ENCODE data around the gene CNPY1. TPM values are rescaled to one million over a fixed set of nuclear protein-coding genes. Genes with fewer than 3 reads are reported as not detected.

Gene CNPY1
- total RNA-seq, 4 donors from 2014 or later: not detected

GRCh38 chr7:155558351-155558750 is 12.0 kb upstream of the CNPY1 start:
- Histone ChIP-seq H3K9me3 (no peaks in the 10 kb centered on the region), H3K4me1 (no peaks in the 10 kb centered on the region), H3K36me3 (no peaks in the 10 kb centered on the region), H3K27ac (no peak overlapping the region), H3K4me3 (no peak overlapping the region), H3K27me3 (peaks cover 32% of the 10 kb centered on the region)
- WGBS: 92% methylated on average over 8 of the region's 8 CpGs
- no peak for TF ChIP-seq EP300 (IDR thresholded peaks at IDR 0.05)
- no peak for DNase-seq (ENCODE audit: low spot score in 2 of 2)

GRCh38 chr7:155557778-155558177 is 11.4 kb upstream of the CNPY1 start:
- 88% methylated on average over 5 of the region's 10 CpGs for WGBS
- Histone ChIP-seq H3K9me3 (no peaks in the 10 kb centered on the region), H3K4me3 (no peak overlapping the region), H3K4me1 (no peaks in the 10 kb centered on the region), H3K36me3 (no peaks in the 10 kb centered on the region), H3K27me3 (peaks cover 32% of the 10 kb centered on the region), H3K27ac (no peak overlapping the region)
- TF ChIP-seq CTCF (IDR thresholded peaks at IDR 0.05) (no peak), POLR2A (IDR thresholded peaks at IDR 0.05) (no peak), EP300 (IDR thresholded peaks at IDR 0.05) (no peak), POLR2AphosphoS5 (IDR thresholded peaks at IDR 0.05) (no peak)
- no peak for DNase-seq (ENCODE audit: low spot score in 2 of 2)

GRCh38 chr7:155556763-155557162 is 10.4 kb upstream of the CNPY1 start:
- no peak overlapping the region for H3K4me3 ChIP-seq
- TF ChIP-seq CTCF (IDR thresholded peaks at IDR 0.05) (no peak), EP300 (IDR thresholded peaks at IDR 0.05) (no peak), POLR2A (IDR thresholded peaks at IDR 0.05) (no peak), POLR2AphosphoS5 (IDR thresholded peaks at IDR 0.05) (no peak)
- H3K27me3 ChIP-seq: peaks cover 32% of the 10 kb centered on the region
- WGBS: 63% methylated on average over 8 of the region's 9 CpGs
- no peak overlapping the region for H3K27ac ChIP-seq
- H3K9me3 ChIP-seq: no peaks in the 10 kb centered on the region
- DNase-seq (ENCODE audit: low spot score in 2 of 2): no peak
- no peaks in the 10 kb centered on the region for H3K4me1 ChIP-seq
- H3K36me3 ChIP-seq: no peaks in the 10 kb centered on the region

GRCh38 chr7:155555116-155555695 is 8.8 kb upstream of the CNPY1 start:
- H3K36me3 ChIP-seq: no peaks in the 10 kb centered on the region
- H3K9me3 ChIP-seq: no peaks in the 10 kb centered on the region
- H3K27me3 ChIP-seq: peaks cover 28% of the 10 kb centered on the region
- WGBS: 78% methylated on average over 22 of the region's 33 CpGs
- no peaks in the 10 kb centered on the region for H3K4me1 ChIP-seq
- no peak for DNase-seq (ENCODE audit: low spot score in 2 of 2)
- TF ChIP-seq POLR2AphosphoS5 (IDR thresholded peaks at IDR 0.05) (no peak), CTCF (IDR thresholded peaks at IDR 0.05) (no peak), EP300 (IDR thresholded peaks at IDR 0.05) (no peak), POLR2A (IDR thresholded peaks at IDR 0.05) (no peak)
- H3K4me3 ChIP-seq: no peak overlapping the region
- H3K27ac ChIP-seq: no peak overlapping the region

GRCh38 chr7:155553871-155554270 is 7.5 kb upstream of the CNPY1 start:
- Histone ChIP-seq H3K27ac (no peak overlapping the region), H3K9me3 (no peaks in the 10 kb centered on the region), H3K36me3 (no peaks in the 10 kb centered on the region), H3K4me1 (no peaks in the 10 kb centered on the region), H3K27me3 (peaks cover 14% of the 10 kb centered on the region), H3K4me3 (no peak overlapping the region)
- TF ChIP-seq EP300 (IDR thresholded peaks at IDR 0.05) (no peak), POLR2AphosphoS5 (IDR thresholded peaks at IDR 0.05) (no peak), CTCF (IDR thresholded peaks at IDR 0.05) (no peak), POLR2A (IDR thresholded peaks at IDR 0.05) (no peak)
- 83% methylated on average over 3 of the region's 3 CpGs for WGBS
- DNase-seq (ENCODE audit: low spot score in 2 of 2): no peak

Measured in suprapubic skin (tissue), 4 donors.